Measurements from ENCODE around the gene CDK9. TPM values are rescaled to one million over a fixed set of nuclear protein-coding genes. Genes with fewer than 3 reads are reported as not detected.

CDK9 gene
- total and polyA plus RNA-seq, 2 of the 4 experiments (the other 2 are of a cell fraction), result 30.3 to 49.9 TPM

DNA sequence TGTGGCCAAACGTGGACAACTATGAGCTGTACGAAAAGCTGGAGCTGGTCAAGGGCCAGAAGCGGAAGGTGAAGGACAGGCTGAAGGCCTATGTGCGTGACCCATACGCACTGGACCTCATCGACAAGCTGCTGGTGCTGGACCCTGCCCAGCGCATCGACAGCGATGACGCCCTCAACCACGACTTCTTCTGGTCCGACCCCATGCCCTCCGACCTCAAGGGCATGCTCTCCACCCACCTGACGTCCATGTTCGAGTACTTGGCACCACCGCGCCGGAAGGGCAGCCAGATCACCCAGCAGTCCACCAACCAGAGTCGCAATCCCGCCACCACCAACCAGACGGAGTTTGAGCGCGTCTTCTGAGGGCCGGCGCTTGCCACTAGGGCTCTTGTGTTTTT, 3.3 kb downstream of the CDK9 start:
- Histone ChIP-seq H2BK15ac (ENCODE audit: low read depth, low read length) (no peak overlapping the region), H3K27ac (ENCODE audit: insufficient read depth, low read length) (no peak overlapping the region), H2BK5ac (ENCODE audit: low read depth, low read length, poor library complexity, severe bottlenecking) (no peak overlapping the region), H4K20me1 (ENCODE audit: insufficient read depth, low read length) (peaks cover 67% of the 10 kb centered on the region), H3K4ac (ENCODE audit: low read depth, low read length) (no peak overlapping the region), H3K18ac (ENCODE audit: low read depth, low read length) (no peak overlapping the region), H3K23ac (ENCODE audit: low read depth, low read length) (no peak overlapping the region), H2BK120ac (ENCODE audit: low read depth, low read length) (no peak overlapping the region), H3K9ac (ENCODE audit: low read depth, low read length) (no peak overlapping the region), H3K36me3 (ENCODE audit: control insufficient read depth, insufficient read depth, low read length) (peaks cover 50% of the 10 kb centered on the region), H3K79me1 (ENCODE audit: low read depth in 1 of 2, low read length in 2 of 2) (peaks cover 26 to 74% of the 10 kb centered on the region in 2 experiments), H2AK5ac (ENCODE audit: low read depth, low read length) (no peak overlapping the region), H3K14ac (replicated peaks; ENCODE audit: low read depth, low read length) (no peak overlapping the region), H2AK9ac (replicated peaks; ENCODE audit: low read depth, low read length, poor library complexity) (no peak overlapping the region), H3K4me2 (ENCODE audit: low read depth, low read length) (no peak overlapping the region), H4K91ac (ENCODE audit: insufficient read depth, low read depth, low read length) (no peak overlapping the region), H3K4me3 (ENCODE audit: insufficient read depth, low read depth, low read length) (no peak overlapping the region), H4K5ac (ENCODE audit: low read depth, low read length) (no peak overlapping the region), H3K9me1 (ENCODE audit: insufficient read depth, low read length) (peaks cover 8% of the 10 kb centered on the region), H2BK20ac (ENCODE audit: low read depth, low read length) (no peak overlapping the region), H4K8ac (ENCODE audit: low read depth in 2 of 2, low read length in 2 of 2) (no peak overlapping the region), H3K27me3 (ENCODE audit: control insufficient read depth, insufficient read depth, low read length) (no peaks in the 10 kb centered on the region), H3K4me1 (ENCODE audit: control insufficient read depth, insufficient read depth, low read length) (peaks cover 7% of the 10 kb centered on the region; the same call in 1 of the 2 replicates), H3K56ac (ENCODE audit: extremely low read depth, insufficient read depth, low read length) (no peak overlapping the region), H2AFZ (replicated peaks; ENCODE audit: low read length, poor library complexity) (peak overlapping the region; percentile 17), H3K9me3 (ENCODE audit: control insufficient read depth, insufficient read depth, low read length) (no peaks in the 10 kb centered on the region)
- in situ Hi-C loops (cut with MboI; ENCODE audit: low sequenced_read_pairs) (no loop called here), dilution Hi-C loops (cut with HindIII; ENCODE audit: low sequenced_read_pairs, unreplicated experiment) (no loop called here), intact Hi-C loops (cut with micrococcal nuclease) (no loop called here)
- no peak for ATAC-seq (ENCODE audit: low read depth)
- no TSS peak for BruUV-seq (replicated peaks)
- ChIA-PET POLR2A (ENCODE audit: unreplicated experiment) (no interaction called here), CTCF (no interaction called here)
- TF ChIP-seq MAFK (IDR thresholded peaks at IDR 0.05; ENCODE audit: low read depth, low read length) (no peak), MXI1 (IDR thresholded peaks at IDR 0.05; ENCODE audit: borderline replicate concordance, low read depth, low read length) (no peak), RAD21 (IDR thresholded peaks at IDR 0.05; ENCODE audit: low read length) (no peak), MAZ (IDR thresholded peaks at IDR 0.05; ENCODE audit: borderline replicate concordance, low read depth, low read length) (no peak), RFX5 (IDR thresholded peaks at IDR 0.05; ENCODE audit: low read depth, low read length) (no peak), FOS (IDR thresholded peaks at IDR 0.05; ENCODE audit: low read depth, low read length) (no peak), POLR2A (IDR thresholded peaks at IDR 0.05; ENCODE audit: low read depth, low read length) (no peak), BHLHE40 (IDR thresholded peaks at IDR 0.05; ENCODE audit: low read depth, low read length) (no peak), RCOR1 (IDR thresholded peaks at IDR 0.05; ENCODE audit: insufficient replicate concordance, low read length) (no peak), NFE2L2 (IDR thresholded peaks at IDR 0.05; ENCODE audit: low read depth, low read length) (no peak), SMC3 (IDR thresholded peaks at IDR 0.05; ENCODE audit: low read depth, low read length) (no peak), CEBPB (IDR thresholded peaks at IDR 0.05; ENCODE audit: low read depth, low read length) (no peak)
- TF ChIP-seq, protein P1, sequence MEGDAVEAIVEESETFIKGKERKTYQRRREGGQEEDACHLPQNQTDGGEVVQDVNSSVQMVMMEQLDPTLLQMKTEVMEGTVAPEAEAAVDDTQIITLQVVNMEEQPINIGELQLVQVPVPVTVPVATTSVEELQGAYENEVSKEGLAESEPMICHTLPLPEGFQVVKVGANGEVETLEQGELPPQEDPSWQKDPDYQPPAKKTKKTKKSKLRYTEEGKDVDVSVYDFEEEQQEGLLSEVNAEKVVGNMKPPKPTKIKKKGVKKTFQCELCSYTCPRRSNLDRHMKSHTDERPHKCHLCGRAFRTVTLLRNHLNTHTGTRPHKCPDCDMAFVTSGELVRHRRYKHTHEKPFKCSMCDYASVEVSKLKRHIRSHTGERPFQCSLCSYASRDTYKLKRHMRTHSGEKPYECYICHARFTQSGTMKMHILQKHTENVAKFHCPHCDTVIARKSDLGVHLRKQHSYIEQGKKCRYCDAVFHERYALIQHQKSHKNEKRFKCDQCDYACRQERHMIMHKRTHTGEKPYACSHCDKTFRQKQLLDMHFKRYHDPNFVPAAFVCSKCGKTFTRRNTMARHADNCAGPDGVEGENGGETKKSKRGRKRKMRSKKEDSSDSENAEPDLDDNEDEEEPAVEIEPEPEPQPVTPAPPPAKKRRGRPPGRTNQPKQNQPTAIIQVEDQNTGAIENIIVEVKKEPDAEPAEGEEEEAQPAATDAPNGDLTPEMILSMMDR (conservative IDR thresholded peaks at IDR 0.05; ENCODE audit: low read depth, low read length), result no peak
- TF ChIP-seq, protein P2, sequence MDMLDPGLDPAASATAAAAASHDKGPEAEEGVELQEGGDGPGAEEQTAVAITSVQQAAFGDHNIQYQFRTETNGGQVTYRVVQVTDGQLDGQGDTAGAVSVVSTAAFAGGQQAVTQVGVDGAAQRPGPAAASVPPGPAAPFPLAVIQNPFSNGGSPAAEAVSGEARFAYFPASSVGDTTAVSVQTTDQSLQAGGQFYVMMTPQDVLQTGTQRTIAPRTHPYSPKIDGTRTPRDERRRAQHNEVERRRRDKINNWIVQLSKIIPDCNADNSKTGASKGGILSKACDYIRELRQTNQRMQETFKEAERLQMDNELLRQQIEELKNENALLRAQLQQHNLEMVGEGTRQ (IDR thresholded peaks at IDR 0.05; ENCODE audit: low read depth, low read length), result no peak
- TF ChIP-seq, protein P3, sequence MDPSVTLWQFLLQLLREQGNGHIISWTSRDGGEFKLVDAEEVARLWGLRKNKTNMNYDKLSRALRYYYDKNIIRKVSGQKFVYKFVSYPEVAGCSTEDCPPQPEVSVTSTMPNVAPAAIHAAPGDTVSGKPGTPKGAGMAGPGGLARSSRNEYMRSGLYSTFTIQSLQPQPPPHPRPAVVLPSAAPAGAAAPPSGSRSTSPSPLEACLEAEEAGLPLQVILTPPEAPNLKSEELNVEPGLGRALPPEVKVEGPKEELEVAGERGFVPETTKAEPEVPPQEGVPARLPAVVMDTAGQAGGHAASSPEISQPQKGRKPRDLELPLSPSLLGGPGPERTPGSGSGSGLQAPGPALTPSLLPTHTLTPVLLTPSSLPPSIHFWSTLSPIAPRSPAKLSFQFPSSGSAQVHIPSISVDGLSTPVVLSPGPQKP (IDR thresholded peaks at IDR 0.05; ENCODE audit: borderline replicate concordance, low read depth, low read length), result no peak
- DNase-seq, result no peak
- 93% methylated on average over 14 of the region's 25 CpGs; no CpG with 5 or more reads in 1 of the 2 experiments for WGBS, 2 experiments (ENCODE audit: extremely low coverage in 2 of 2, insufficient read length in 1 of 2)
